ENCODE results near the gene ASAP2. TPM values are rescaled to one million over a fixed set of nuclear protein-coding genes. Genes with fewer than 3 reads are reported as not detected.

ASAP2 gene
- total RNA-seq, 1 experiment from 2014 or later: 12.6 TPM

- H3K27me3 Mint-ChIP-seq (ENCODE audit: low read depth): no peaks in the 10 kb centered on the region
- H3K4me3 Mint-ChIP-seq: no peak overlapping the region
Observed at GRCh38 chr2:9334761-9335160, 128.1 kb downstream of the ASAP2 start.

More at GRCh38 chr2:9334761-9335160, 128.1 kb downstream of the ASAP2 start:
- Histone ChIP-seq H3K56ac (ENCODE audit: insufficient read length, low read depth, low read length) (no peak overlapping the region), H2BK20ac (ENCODE audit: low read depth, low read length, poor library complexity, severe bottlenecking) (no peak overlapping the region), H4K5ac (ENCODE audit: insufficient read length, low read depth, low read length) (no peak overlapping the region), H3K4me1 (ENCODE audit: insufficient read depth, low read length) (no peaks in the 10 kb centered on the region), H4K20me1 (ENCODE audit: control insufficient read depth, insufficient read depth, insufficient read length) (no peaks in the 10 kb centered on the region), H3K27me3 (ENCODE audit: insufficient read depth, low read length) (no peaks in the 10 kb centered on the region), H2BK5ac (ENCODE audit: insufficient read length, low read length) (no peak overlapping the region), H2AFZ (ENCODE audit: low read length) (no peak overlapping the region), H3K9ac (ENCODE audit: extremely low read depth, insufficient read length, low read length) (no peak overlapping the region), H3K23ac (ENCODE audit: insufficient read length, low read depth, low read length) (no peak overlapping the region), H3K4ac (ENCODE audit: low read depth, low read length) (no peak overlapping the region), H3K9me3 (ENCODE audit: control insufficient read depth, low read depth, low read length) (no peaks in the 10 kb centered on the region), H4K91ac (ENCODE audit: insufficient read length, low read depth, low read length) (no peak overlapping the region), H2AK5ac (ENCODE audit: insufficient read length, low read length) (no peak overlapping the region), H3K18ac (ENCODE audit: insufficient read length, low read depth, low read length) (no peak overlapping the region), H3K79me2 (ENCODE audit: insufficient read depth, low read length) (no peaks in the 10 kb centered on the region), H2BK12ac (ENCODE audit: insufficient read length, low read depth, low read length) (no peak overlapping the region), H3K14ac (ENCODE audit: insufficient read depth, low read length) (no peak overlapping the region), H3K4me2 (ENCODE audit: insufficient read depth, insufficient read length, low read length) (no peak overlapping the region), H3K23me2 (ENCODE audit: insufficient read length, low read depth, low read length, poor library complexity, severe bottlenecking) (no peaks in the 10 kb centered on the region), H2BK120ac (ENCODE audit: low read depth, low read length, poor library complexity, severe bottlenecking) (no peak overlapping the region), H3K79me1 (ENCODE audit: insufficient read depth, low read depth, low read length, poor library complexity, severe bottlenecking) (no peaks in the 10 kb centered on the region), H4K8ac (replicated peaks; ENCODE audit: insufficient read length, low read depth, low read length) (no peak overlapping the region), H3K27ac (ENCODE audit: insufficient read length, low read depth, low read length) (no peak overlapping the region), H2BK15ac (ENCODE audit: low read depth, low read length) (no peak overlapping the region), H3T11ph (ENCODE audit: low read length) (no peak overlapping the region)
- peaks cover 0 to 11% (median 3%) of the 10 kb centered on the region in 3 experiments; a peak in 6 of 7 replicates for H3K36me3 Mint-ChIP-seq (ENCODE audit: insufficient read depth in 1 of 3, low read depth in 3 of 3)
- no CpG with 5 or more reads among the region's 14 CpGs for WGBS (ENCODE audit: extremely low coverage, insufficient read length, low lambda C conversion rate)
- no peak for DNase-seq
- H3K27ac Mint-ChIP-seq: no peak overlapping the region; a peak in 1 of 7 replicates
- no peaks in the 10 kb centered on the region for H3K9me3 Mint-ChIP-seq
- no peak for TF ChIP-seq CTCF (conservative IDR thresholded peaks at IDR 0.05)
- 0 out of 4 replicates have a peak, but pooled peaks cover 0 to 4% of the 10 kb centered on the region in 2 experiments for H3K4me1 Mint-ChIP-seq

Measured in H9 (cell line).